Gastroesophageal sphincter (tissue), 3 donors: Measurements from ENCODE around the gene CDK8.

Experiments
- CTCF ChIP-seq, 4 experiments: fragments of 200-600 bp in 2 of 4; fragments of 450-650 bp in 2 of 4; sonication (generic) in 1 of 4; IDR thresholded peaks; one replicate each; pipeline ENCODE4 v1.5.1; 2017 to 2019; ENCODE audit warnings: antibody characterized with exemption in 4 of 4, mild to moderate bottlenecking in 2 of 4, moderate library complexity in 2 of 4
- EP300 ChIP-seq: sonication (generic); formaldehyde crosslinking; IDR thresholded peaks from one replicate; pipeline ENCODE4 v1.6.1; 2017; ENCODE audit warnings: antibody characterized with exemption, mild to moderate bottlenecking
- POLR2A ChIP-seq, 2 donors: fragments of 450-650 bp; IDR thresholded peaks; one replicate each; pipeline ENCODE4 v1.6.1; 2017; ENCODE audit warnings: antibody characterized with exemption in 2 of 2, mild to moderate bottlenecking in 2 of 2, moderate library complexity in 1 of 2
- POLR2AphosphoS5 ChIP-seq: sonication (generic); formaldehyde crosslinking; IDR thresholded peaks from one replicate; pipeline ENCODE4 v1.6.1; 2017; ENCODE audit warnings: antibody characterized with exemption

- TF ChIP-seq CTCF (IDR thresholded peaks at IDR 0.05), result no peak
- no peak for TF ChIP-seq POLR2A (IDR thresholded peaks at IDR 0.05)
- TF ChIP-seq POLR2AphosphoS5, result no peak
- TF ChIP-seq EP300, result no peak
Observed at GRCh38 chr13:26220575-26220974, 33.4 kb upstream of the CDK8 start.
